GM12878 (cell line): ENCODE results near the gene ZNF791. TPM values are rescaled to one million over a fixed set of nuclear protein-coding genes. Genes with fewer than 3 reads are reported as not detected.

Source experiments
- ATF7 ChIP-seq: fragments of 450-650 bp; IDR thresholded peaks from 2 replicates; pipeline ENCODE4 v1.6.1; 2016; ENCODE audit warnings: low read depth, mild to moderate bottlenecking
- CREB1 ChIP-seq: IDR thresholded peaks from 2 replicates; pipeline ENCODE4 v1.6.1; 2012; ENCODE audit warnings: low read depth, mild to moderate bottlenecking, inconsistent platforms
- NFIC ChIP-seq: IDR thresholded peaks from 2 replicates; pipeline ENCODE4 v1.6.1; 2012; ENCODE audit warnings: low read depth, mild to moderate bottlenecking, inconsistent platforms, low read length, moderate library complexity
- POLR2AphosphoS2 ChIP-seq: IDR thresholded peaks from 2 replicates; pipeline ENCODE4 v1.6.1; 2011; ENCODE audit warnings: low read depth, mild to moderate bottlenecking, low read length, improper control_type of control experiment, moderate library complexity
- TAF1 ChIP-seq: IDR thresholded peaks from 2 replicates; pipeline ENCODE4 v1.6.1; 2011; ENCODE audit warnings: mild to moderate bottlenecking, low read depth, low read length, borderline replicate concordance
- ZNF274 ChIP-seq: IDR thresholded peaks from one replicate; pipeline ENCODE4 v1.8.0; 2011; ENCODE audit not compliant: insufficient read length, insufficient read depth
- polyA plus RNA-seq, 11 experiments: library from polyadenylated mRNA; depleted of rRNA in 4 of 11; unstranded in 6 of 11; stranded (reverse) in 5 of 11; fragments of >200 nt; fragmentation: Nextera tagmentation in 4 of 11; fragmentation: Illumina TruSeq in 1 of 11; extraction: Ambion mirVana in 4 of 11; extraction: Trizol in 1 of 11; gene quantifications; 1 replicate in 1 of 11; 2 replicates in 10 of 11; pipeline versions ENCODE4 v1.2.1 to v1.2.3, GENCODE V29; 2011 to 2016; ENCODE audit warnings: inconsistent platforms in 2 of 11, missing spikeins in 2 of 11, low read depth in 1 of 11
- total RNA-seq, 4 experiments: library from RNA; depleted of rRNA in 3 of 4; stranded (reverse); fragments of >200 nt in 3 of 4; fragmentation: Illumina TruSeq in 1 of 4; extraction: Trizol in 1 of 4; gene quantifications; 2 replicates each; pipeline versions ENCODE4 v1.2.1 to v1.2.3, GENCODE V29; 2013 to 2021
- TF ChIP-seq, protein P1 (sequence below): fragments of 450-650 bp; IDR thresholded peaks from 2 replicates; pipeline ENCODE4 v1.6.1; 2017; ENCODE audit warnings: mild to moderate bottlenecking
- TF ChIP-seq, protein P2 (sequence below): fragments of 450-650 bp; IDR thresholded peaks from 2 replicates; pipeline ENCODE4 v1.6.1; 2016; ENCODE audit warnings: mild to moderate bottlenecking
- TF ChIP-seq, protein P3 (sequence below): fragments of 450-650 bp; formaldehyde crosslinking; IDR thresholded peaks from 2 replicates; pipeline ENCODE4 v1.4.0; 2020; ENCODE audit warnings: mild to moderate bottlenecking, moderate library complexity

The ZNF791 gene
- total and polyA plus RNA-seq, 10 of the 15 experiments (the other 5 are each of a cell fraction or from before 2014, with no cell fraction given) = 7.5 to 24.0 (median 11.8) TPM

DNA sequence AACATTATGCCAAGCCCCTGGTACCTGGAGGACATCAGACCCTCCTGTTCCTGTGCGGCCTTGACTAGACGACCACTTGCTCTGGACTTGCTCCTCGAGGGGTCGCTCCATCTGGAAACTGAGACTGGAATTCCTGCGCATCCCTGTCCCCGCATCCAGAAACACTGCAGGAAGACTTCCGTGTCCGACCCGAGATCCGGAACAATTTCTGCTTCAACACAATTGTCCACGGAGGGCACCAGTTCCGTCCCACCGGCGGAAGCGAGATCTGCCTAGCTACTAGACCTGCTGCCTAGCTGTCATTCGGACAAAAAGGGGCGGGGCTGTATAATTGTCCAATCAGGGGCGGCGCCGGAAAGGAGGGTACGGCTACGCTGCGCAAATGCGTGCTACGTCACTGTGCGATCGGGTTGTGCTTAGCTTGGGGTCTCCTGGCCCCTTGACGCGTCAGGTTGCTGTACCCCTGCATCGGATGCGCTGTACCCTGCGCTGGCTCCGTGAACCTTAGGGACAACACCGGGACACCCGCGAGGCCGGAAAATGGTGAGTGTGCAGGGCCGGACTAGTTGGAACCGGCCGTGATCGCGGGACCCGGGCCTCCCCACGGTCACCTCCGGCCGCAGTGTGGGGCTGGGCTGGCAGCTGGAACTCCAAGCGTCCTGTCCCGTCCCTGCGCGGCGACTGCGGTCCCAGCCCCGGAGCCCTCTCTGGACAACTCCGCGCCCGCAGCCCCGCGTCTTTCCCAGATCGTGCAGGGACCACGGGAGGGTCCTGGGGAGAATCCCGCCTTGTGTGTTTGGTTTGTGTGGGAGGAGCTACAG lies at the start of gene ZNF791, which contains the start of gene ZNF490 (continued):
- TF ChIP-seq, protein P1, sequence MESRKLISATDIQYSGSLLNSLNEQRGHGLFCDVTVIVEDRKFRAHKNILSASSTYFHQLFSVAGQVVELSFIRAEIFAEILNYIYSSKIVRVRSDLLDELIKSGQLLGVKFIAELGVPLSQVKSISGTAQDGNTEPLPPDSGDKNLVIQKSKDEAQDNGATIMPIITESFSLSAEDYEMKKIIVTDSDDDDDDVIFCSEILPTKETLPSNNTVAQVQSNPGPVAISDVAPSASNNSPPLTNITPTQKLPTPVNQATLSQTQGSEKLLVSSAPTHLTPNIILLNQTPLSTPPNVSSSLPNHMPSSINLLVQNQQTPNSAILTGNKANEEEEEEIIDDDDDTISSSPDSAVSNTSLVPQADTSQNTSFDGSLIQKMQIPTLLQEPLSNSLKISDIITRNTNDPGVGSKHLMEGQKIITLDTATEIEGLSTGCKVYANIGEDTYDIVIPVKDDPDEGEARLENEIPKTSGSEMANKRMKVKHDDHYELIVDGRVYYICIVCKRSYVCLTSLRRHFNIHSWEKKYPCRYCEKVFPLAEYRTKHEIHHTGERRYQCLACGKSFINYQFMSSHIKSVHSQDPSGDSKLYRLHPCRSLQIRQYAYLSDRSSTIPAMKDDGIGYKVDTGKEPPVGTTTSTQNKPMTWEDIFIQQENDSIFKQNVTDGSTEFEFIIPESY = no peak
- TF ChIP-seq POLR2AphosphoS2 (peak; percentile 69; the same call in 1 of the 2 replicates), TAF1 (peak; percentile 87), ATF7 (peak; percentile 76; the same call in 1 of the 2 replicates), ZNF274 (no peak), NFIC (no peak), CREB1 (peak; percentile 95)
- TF ChIP-seq, protein P2, sequence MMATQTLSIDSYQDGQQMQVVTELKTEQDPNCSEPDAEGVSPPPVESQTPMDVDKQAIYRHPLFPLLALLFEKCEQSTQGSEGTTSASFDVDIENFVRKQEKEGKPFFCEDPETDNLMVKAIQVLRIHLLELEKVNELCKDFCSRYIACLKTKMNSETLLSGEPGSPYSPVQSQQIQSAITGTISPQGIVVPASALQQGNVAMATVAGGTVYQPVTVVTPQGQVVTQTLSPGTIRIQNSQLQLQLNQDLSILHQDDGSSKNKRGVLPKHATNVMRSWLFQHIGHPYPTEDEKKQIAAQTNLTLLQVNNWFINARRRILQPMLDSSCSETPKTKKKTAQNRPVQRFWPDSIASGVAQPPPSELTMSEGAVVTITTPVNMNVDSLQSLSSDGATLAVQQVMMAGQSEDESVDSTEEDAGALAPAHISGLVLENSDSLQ = peak; percentile 95
- TF ChIP-seq, protein P3, sequence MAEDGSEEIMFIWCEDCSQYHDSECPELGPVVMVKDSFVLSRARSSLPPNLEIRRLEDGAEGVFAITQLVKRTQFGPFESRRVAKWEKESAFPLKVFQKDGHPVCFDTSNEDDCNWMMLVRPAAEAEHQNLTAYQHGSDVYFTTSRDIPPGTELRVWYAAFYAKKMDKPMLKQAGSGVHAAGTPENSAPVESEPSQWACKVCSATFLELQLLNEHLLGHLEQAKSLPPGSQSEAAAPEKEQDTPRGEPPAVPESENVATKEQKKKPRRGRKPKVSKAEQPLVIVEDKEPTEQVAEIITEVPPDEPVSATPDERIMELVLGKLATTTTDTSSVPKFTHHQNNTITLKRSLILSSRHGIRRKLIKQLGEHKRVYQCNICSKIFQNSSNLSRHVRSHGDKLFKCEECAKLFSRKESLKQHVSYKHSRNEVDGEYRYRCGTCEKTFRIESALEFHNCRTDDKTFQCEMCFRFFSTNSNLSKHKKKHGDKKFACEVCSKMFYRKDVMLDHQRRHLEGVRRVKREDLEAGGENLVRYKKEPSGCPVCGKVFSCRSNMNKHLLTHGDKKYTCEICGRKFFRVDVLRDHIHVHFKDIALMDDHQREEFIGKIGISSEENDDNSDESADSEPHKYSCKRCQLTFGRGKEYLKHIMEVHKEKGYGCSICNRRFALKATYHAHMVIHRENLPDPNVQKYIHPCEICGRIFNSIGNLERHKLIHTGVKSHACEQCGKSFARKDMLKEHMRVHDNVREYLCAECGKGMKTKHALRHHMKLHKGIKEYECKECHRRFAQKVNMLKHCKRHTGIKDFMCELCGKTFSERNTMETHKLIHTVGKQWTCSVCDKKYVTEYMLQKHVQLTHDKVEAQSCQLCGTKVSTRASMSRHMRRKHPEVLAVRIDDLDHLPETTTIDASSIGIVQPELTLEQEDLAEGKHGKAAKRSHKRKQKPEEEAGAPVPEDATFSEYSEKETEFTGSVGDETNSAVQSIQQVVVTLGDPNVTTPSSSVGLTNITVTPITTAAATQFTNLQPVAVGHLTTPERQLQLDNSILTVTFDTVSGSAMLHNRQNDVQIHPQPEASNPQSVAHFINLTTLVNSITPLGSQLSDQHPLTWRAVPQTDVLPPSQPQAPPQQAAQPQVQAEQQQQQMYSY (CRISPR knock-in tag) = no peak
